Stimulated activated CD4-positive, alpha-beta T cell treated with anti-CD3 and anti-CD28 coated beads, Interleukin-1b, Interleukin-23, amount 100 ng/mL, for 24 hours (primary cell): ENCODE results near the gene LMOD2.

Experiments used
- DNase-seq, 4 experiments: peaks; one replicate each; pipeline ENCODE4 v3.0.0-alpha.2; 2020; ENCODE audit warnings: low read depth in 4 of 4, low spot score in 1 of 4

The LMOD2 gene

GRCh38 chr7:123637878-123638277 is 17.8 kb upstream of the LMOD2 start:
- DNase-seq = no peak

- DNase-seq = no peak
Observed at GRCh38 chr7:123639631-123640030, 16.0 kb upstream of the LMOD2 start.

DNA sequence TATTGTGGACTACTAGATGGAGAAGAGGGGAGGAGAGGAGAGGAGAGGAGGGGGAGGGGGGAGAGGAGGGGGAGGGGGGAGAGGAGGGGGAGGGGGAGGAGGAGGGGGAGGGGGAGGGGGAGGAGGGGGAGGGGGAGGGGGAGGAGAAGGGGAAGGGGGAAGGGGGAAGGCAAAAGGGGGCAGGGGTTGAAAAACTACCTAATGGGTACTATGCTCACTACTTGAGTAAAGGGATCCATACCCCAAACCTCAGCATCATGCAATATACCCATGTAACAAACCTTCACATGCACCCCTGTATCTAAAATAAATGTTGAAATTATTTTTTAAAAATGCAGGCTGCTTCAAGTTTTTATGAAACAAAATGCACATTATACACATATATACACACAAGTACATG is 15.1 kb upstream of the LMOD2 start:
- DNase-seq = no peak

DNA sequence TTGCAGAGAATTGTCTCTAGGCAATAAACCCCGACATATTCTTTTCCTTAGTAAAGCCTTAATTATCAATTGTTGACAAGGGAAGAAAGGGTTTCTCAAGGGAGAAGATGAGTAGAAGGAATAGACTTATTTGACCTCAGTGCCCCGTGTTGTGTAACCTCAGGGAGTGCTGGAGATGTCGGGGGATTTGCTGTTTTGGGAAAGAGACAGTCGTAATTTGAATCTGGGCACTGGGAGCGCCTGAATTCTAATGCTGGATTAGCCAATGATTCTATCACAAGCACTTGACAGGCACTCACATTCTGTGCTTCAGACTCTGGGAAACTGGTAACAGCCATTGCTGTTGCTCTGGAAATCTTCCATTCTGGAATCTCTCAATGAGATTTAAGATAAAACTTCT is 13.8 kb upstream of the LMOD2 start:
- DNase-seq = no peak

- DNase-seq = no peak
Observed at GRCh38 chr7:123643495-123644441, 11.9 kb upstream of the LMOD2 start.

DNA sequence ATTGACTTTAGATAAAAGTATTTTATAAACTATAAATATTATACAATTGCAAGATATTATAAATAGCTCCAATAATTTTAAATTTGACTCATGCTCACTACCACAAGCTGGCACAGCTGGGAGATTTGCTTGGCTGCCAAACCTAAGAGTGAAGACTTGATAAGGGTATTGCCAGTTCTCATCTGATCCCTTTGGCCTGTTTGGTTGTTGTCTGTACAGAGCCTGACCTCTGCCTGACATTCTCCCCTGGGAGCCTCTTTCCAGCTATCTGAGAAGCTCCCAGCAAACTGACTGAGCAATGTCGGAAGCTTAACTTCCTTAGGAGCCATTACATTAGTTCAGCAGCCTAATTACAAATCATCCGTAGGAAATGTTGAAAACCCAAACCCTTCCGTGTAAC is 10.2 kb upstream of the LMOD2 start:
- DNase-seq = no peak

DNA sequence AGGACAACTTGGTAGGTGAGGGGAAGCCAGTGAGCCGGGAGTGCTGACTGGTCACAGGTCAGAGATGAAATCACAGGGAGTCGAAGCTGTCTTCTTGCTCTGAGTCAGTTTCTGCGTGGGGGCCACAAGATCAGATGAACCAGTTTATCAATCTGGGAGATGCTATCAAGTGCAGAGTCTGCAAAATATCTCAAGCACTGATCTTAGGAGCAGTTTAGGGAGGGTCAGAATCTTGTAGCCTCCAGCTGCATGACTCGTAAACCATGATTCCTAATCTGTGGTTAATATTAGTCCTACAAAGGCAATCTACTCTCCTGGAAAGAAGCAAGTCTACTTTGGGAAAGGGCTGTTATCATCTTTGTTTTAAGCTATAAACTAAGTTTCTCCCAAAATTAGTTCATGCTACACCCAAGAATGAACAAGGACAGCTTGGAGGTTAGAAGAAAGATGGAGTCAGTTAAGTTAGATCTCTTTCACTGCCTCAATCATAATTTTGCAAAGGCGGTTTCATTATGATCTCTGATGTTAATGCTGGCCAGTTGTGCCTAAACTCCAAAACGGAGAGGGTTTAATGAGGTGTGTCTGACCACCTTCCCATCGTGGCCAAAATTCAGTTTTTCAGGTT is 8.4 kb upstream of the LMOD2 start:
- DNase-seq = no peak

DNA sequence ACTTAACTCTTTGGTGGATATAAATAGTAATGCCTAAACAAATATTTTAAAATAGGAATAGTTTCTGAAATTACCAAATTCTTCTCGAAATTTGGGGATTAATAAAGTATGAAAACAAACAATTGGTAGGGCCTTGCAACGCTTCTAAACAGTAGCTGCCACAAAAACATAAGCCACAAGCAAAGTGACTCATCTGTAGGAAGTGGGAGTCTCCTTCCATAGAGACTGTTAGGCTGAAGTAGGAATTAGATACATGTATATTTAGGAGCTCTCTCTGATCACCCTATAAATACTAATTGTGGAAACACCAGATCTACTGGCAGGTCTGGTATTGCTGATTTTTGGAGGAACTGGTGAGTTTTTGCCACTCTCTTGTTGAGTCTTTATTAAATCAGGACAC is 5.7 kb upstream of the LMOD2 start:
- DNase-seq = no peak

DNA sequence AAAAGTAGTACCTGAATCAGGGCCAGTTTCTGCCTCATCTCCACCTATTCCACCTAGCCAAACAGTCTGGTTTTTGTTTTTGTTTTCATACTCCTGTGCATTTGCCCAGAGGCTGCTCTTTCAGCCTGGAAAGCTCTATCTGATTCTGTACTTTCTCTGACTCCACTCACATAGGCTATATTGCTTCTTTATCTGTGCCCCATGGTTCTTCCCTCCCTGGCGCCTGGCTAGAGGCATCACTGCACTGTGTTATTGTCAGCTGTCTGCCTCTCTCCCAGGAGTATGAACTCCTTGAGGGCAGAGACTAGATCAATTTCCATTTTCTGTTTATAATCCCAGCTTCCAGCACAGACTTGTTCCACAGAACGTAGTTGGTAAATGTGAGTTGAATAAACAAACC is 5.1 kb upstream of the LMOD2 start:
- DNase-seq = no peak

DNA sequence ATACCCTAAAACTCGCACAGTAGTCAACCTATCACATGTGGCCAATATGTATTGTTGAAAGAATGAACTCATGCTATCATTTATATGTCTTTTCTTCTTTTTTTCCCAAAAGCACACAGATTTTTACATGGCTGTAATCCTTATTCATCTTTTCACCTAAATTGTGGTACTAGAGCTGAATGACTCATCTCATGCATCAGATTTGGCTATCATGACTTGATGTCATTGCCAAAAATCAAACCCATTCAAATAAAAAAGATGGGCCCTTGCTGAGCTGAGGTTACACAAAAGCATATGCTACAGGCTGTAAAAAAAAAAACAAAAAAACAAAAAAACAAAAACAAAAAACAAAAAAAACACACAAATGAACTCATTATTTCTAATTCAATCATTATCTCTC is 3.3 kb upstream of the LMOD2 start:
- no peak for DNase-seq

DNA sequence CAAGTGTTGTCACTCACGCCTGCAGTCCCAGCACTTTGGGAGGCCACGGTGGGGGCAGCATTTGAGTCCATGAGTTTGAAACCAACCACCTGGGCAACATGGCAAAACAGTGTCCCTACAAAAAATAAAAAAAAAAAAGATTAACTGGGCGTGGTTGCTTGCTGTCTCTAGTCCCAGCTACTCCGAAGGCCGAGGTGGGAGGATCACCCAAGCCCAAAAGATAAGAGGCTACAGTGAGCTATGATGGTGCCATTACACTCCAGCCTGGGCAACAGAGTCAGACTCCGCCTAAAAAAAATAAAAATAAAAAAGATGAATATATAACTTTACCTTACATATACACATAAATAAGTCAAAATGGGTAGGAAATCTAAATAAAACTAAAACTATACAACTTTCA is 2.5 kb upstream of the LMOD2 start:
- no peak for DNase-seq

DNA sequence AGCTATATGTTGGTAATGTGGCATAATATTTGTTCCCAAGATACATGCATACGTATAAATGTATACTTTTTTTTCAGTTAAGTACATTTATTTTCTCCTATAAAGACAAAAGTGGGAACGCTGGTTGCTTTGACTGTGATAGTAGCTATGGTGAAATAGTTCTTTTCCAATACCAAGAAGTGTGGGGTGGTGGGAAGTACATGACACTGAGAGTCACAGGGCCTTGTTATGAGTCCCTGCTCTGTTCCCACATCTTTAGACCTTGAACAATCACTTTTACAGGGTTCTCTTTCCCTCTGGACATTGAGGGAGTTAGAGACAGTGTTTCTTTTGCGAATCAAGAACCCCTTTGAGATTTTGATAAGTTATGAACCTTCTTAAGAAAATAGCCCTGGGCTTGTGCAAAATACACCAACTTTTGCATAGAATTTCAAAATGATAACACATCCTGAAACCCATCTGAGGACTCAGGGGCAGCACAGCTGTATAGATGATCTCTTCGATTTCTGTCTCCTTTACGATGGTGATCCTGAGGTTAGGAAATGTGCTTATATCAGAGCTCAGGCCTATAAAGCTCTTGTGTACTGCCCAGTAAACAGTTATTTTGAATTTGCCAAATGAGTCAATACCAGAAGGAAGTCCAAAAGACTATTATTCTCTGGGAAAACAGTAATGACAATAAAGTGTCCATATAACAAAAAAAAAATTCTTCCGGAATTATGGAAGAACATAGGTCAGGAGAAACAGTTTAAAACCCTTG is 1.1 kb downstream of the LMOD2 start:
- DNase-seq = no peak

DNA sequence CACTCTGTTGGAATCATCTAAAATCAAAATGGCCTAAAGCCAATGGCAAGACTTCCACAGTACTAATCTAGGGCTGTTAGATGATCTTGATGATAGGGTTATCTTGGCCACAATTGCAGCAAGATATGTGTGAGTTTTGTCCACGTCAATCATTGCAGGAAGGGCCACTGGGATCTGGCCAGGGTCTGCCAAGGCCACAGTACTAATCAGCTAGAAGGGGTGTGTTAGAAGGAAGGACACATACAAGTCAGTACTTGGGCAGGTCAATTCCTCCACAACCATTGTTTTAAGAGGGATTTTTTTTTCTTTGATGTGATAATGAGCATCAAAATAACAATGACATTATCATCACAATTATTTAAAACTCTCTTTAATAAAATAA is 1.6 kb downstream of the LMOD2 start:
- DNase-seq = no peak

DNA sequence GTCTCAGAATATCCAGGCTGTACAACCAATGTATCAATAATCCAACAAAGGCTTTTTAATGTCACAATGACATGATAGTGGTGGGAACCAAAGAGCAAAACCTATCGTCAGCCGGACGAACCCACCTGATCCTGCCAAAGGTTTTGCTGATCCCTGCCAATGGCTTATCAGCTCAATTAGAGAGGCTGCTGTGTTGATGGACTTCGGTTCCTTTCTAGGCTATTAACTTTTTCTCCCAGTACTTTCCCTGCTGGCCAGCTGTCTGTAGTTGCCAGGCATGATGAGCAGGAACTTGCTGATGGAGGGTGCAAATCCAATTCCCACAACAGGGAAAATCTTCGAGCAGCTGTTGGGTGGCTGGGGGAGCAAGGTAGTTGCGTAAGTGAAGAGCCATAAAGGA is 2.4 kb downstream of the LMOD2 start:
- no peak for DNase-seq

- no peak for DNase-seq
Observed at GRCh38 chr7:123660514-123661354, 5.1 kb downstream of the LMOD2 start.

GRCh38 chr7:123661765-123662164 is 6.1 kb downstream of the LMOD2 start:
- no peak for DNase-seq

- DNase-seq = no peak
Observed at GRCh38 chr7:123662293-123662692, 6.6 kb downstream of the LMOD2 start.

GRCh38 chr7:123662755-123663154 is 7.1 kb downstream of the LMOD2 start:
- no peak for DNase-seq

- DNase-seq = no peak
Observed at GRCh38 chr7:123663200-123663599, 7.5 kb downstream of the LMOD2 start.

- no peak for DNase-seq
Observed at GRCh38 chr7:123665157-123665556, 9.5 kb downstream of the LMOD2 start.

DNA sequence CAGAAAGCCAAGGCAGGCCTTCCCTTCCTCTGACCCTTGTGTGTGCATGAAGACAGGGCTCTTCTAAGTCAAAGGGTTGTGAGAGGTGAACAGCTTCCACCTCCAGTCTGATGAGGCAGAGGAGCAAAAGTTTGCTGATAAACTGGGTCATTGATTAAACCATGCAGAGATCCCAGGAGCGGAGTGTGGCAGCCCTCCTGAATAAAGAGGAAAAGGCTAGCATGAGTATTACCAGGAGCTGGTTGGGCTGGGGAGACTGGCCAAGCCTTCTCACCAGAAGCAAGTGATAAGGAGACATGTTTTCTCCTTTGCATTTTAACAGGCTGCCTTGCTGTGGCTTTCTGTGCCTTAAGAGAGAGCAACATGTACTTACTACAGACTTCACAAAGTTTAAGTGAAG is 10.2 kb downstream of the LMOD2 start:
- no peak for DNase-seq
